A549 (cell line): Measurements from ENCODE around the gene ZBTB45. TPM values are rescaled to one million over a fixed set of nuclear protein-coding genes. Genes with fewer than 3 reads are reported as not detected.

ENCODE experiments used
- ATAC-seq, 2 experiments: fragments of 200-7000 bp in 1 of 2; fragments of >200 bp in 1 of 2; cut with Nextera tagmentation in 1 of 2; cut with Tn5 transposase in 1 of 2; 3 replicates each; pipeline versions ENCODE4 v1.8.0 to v1.9.1; 2018 to 2020; ENCODE audit warnings: mild to moderate bottlenecking in 1 of 2, moderate library complexity in 1 of 2
- CTCF ChIA-PET: fragments of 300-600 bp; sonication (Branson Sonifier 250); formaldehyde crosslinking; extraction: SDS; loops from one replicate; lab custom pipeline; 2021; ENCODE audit warnings: antibody characterized with exemption, inconsistent platforms; lab: Yijun Ruan, JAX
- POLR2A ChIA-PET: fragments of 350-600 bp; formaldehyde crosslinking; extraction: SDS; loops from one replicate; lab custom pipeline; 2021; ENCODE audit warnings: antibody characterized with exemption, inconsistent platforms; lab: Yijun Ruan, JAX
- DNase-seq, 2 experiments: peaks; one replicate each; pipeline versions ENCODE4 v3.0.0 to v3.0.0-alpha.2; 2011 to 2016; ENCODE audit warnings: low read depth in 1 of 2, low spot score in 1 of 2
- FAIRE-seq: peaks from 2 replicates; lab custom pipeline; 2011; peaks lifted over from hg19 to GRCh38; lab: Jason Lieb, UNC
- H3K27ac ChIP-seq, 2 experiments: fragments of >200 bp; sonication (Bioruptor Twin); formaldehyde crosslinking; 3 replicates each; pipeline ENCODE4 v1.5.1; 2016 to 2017
- H3K4me1 ChIP-seq: fragments of >200 bp; sonication (Bioruptor Twin); formaldehyde crosslinking; 3 replicates; pipeline ENCODE4 v1.6.1; 2016
- H3K4me2 ChIP-seq: fragments of >200 bp; sonication (Bioruptor Twin); formaldehyde crosslinking; 3 replicates; pipeline ENCODE4 v1.6.1; 2016
- H3K4me3 ChIP-seq: fragments of >200 bp; sonication (Bioruptor Twin); formaldehyde crosslinking; 3 replicates; pipeline ENCODE4 v1.5.1; 2016
- H3K9me3 ChIP-seq: fragments of >200 bp; sonication (Bioruptor Twin); formaldehyde crosslinking; 3 replicates; pipeline ENCODE4 v1.6.1; 2016
- CBX2 ChIP-seq: fragments of 200-600 bp; sonication (generic); IDR thresholded peaks from 2 replicates; pipeline ENCODE4 v1.6.1; 2016; ENCODE audit warnings: low read depth, mild to moderate bottlenecking, borderline replicate concordance
- CHD4 ChIP-seq: fragments of 200-600 bp; sonication (generic); IDR thresholded peaks from 2 replicates; pipeline ENCODE4 v1.6.1; 2016; ENCODE audit warnings: antibody characterized with exemption, mild to moderate bottlenecking, borderline replicate concordance
- CTCF ChIP-seq: fragments of >200 bp; sonication (Bioruptor Twin); formaldehyde crosslinking; IDR thresholded peaks from 3 replicates; pipeline ENCODE4 v1.5.1; 2016
- ELK1 ChIP-seq: fragments of 150-350 bp; IDR thresholded peaks from 2 replicates; pipeline ENCODE4 v1.6.1; 2014; ENCODE audit warnings: low read depth, mild to moderate bottlenecking, low read length
- FOXS1 ChIP-seq: fragments of 250-450 bp; sonication (Bioruptor Pico); IDR thresholded peaks from 2 replicates; pipeline ENCODE4 v1.5.0; 2020; ENCODE audit warnings: mild to moderate bottlenecking, moderate library complexity
- GATA3 ChIP-seq: IDR thresholded peaks from 2 replicates; pipeline ENCODE4 v1.6.1; 2012; ENCODE audit warnings: borderline replicate concordance
- HDAC2 ChIP-seq: fragments of 200-600 bp; sonication (generic); IDR thresholded peaks from 2 replicates; pipeline ENCODE4 v1.6.1; 2016
- HOXA7 ChIP-seq: fragments of 250-450 bp; sonication (Bioruptor Pico); IDR thresholded peaks from 2 replicates; pipeline ENCODE4 v1.5.0; 2020; ENCODE audit warnings: mild to moderate bottlenecking, moderate library complexity
- HOXB5 ChIP-seq: fragments of 250-450 bp; sonication (Bioruptor Pico); IDR thresholded peaks from 2 replicates; pipeline ENCODE4 v1.5.0; 2020; ENCODE audit warnings: mild to moderate bottlenecking, moderate library complexity
- KDM1A ChIP-seq: fragments of 200-600 bp; sonication (generic); IDR thresholded peaks from 2 replicates; pipeline ENCODE4 v1.6.1; 2016; ENCODE audit warnings: low read depth, mild to moderate bottlenecking
- MAFK ChIP-seq: fragments of 450-650 bp; IDR thresholded peaks from 2 replicates; pipeline ENCODE4 v1.6.1; 2014; ENCODE audit not compliant: partially characterized antibody
- PBX3 ChIP-seq: IDR thresholded peaks from 2 replicates; pipeline ENCODE4 v1.6.1; 2012
- POLR2A ChIP-seq: IDR thresholded peaks from 2 replicates; pipeline ENCODE4 v1.6.1; 2012; ENCODE audit warnings: mild to moderate bottlenecking, low read length
- POLR2AphosphoS2 ChIP-seq: conservative IDR thresholded peaks from 2 replicates; pipeline ENCODE4 v1.6.1; 2012; ENCODE audit warnings: low read length, improper control_type of control experiment, inconsistent platforms
- RAD21 ChIP-seq, 2 experiments: fragments of >200 bp in 1 of 2; sonication (Bioruptor Twin) in 1 of 2; formaldehyde crosslinking in 1 of 2; IDR thresholded peaks in 1 of 2; conservative IDR thresholded peaks in 1 of 2; 2 replicates in 1 of 2; 3 replicates in 1 of 2; pipeline ENCODE4 v1.6.1; 2012 to 2018; ENCODE audit warnings: inconsistent platforms in 1 of 2
- TP53 ChIP-seq: fragments of 250-450 bp; sonication (Bioruptor Pico); IDR thresholded peaks from 2 replicates; pipeline ENCODE4 v1.5.0; 2021; ENCODE audit warnings: mild to moderate bottlenecking, moderate library complexity
- ZC3H11A ChIP-seq: fragments of 450-650 bp; IDR thresholded peaks from 2 replicates; pipeline ENCODE4 v1.6.1; 2014; ENCODE audit warnings: antibody characterized with exemption, mild to moderate bottlenecking
- whole genome bisulfite sequencing: methylation state at CpG from one replicate; pipeline ENCODE4 v1.1.6; 2017; ENCODE audit errors: missing lambda C conversion rate; 5-methylcytosine and 5-hydroxymethylcytosine counted together
- polyA plus RNA-seq, 4 experiments: library from polyadenylated mRNA; depleted of rRNA in 3 of 4; stranded (reverse); fragments of >200 nt; fragmentation: RNase III in 1 of 4; extraction: RNeasy Plus Mini Kit Qiagen cat#74134 plus additional on column Dnase treatment in 1 of 4; gene quantifications; 2 replicates in 3 of 4; 3 replicates in 1 of 4; pipeline ENCODE4 v1.2.3, GENCODE V29; 2011 to 2017
- TF ChIP-seq, protein P1 (sequence below): fragments of 200-600 bp; sonication (generic); IDR thresholded peaks from 2 replicates; pipeline ENCODE4 v1.6.1; 2016; ENCODE audit warnings: antibody characterized with exemption, mild to moderate bottlenecking, moderate library complexity
- TF ChIP-seq, protein P2 (sequence below): IDR thresholded peaks from 2 replicates; pipeline ENCODE4 v1.6.1; 2012; ENCODE audit warnings: low read depth, borderline replicate concordance
- TF ChIP-seq, protein P3 (sequence below): IDR thresholded peaks from 2 replicates; pipeline ENCODE4 v1.6.1; 2012

The ZBTB45 gene
- polyA plus RNA-seq, 2 of the 4 experiments (the other 2 are of a cell fraction): 6.4 to 13.4 TPM

DNA sequence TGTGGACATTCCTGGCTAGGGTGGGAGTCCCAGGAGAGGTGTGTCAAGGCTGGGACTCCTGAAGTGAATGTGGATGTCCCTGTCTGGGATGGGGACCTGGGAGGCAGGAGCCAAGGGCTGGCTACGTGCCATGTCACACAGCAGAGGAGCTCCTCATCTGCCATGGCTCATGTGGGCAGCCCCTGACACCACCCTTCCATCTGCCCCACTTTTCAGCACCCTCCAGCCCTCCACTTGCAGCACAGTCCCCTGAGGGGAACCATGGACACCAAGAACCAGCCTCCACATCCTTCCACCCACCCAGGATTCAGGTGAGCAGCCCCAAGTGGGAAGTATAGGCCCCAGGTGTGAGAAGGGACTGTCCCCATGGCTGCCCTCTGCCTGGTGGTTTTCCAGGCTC, 41.7 kb downstream of the ZBTB45 start:
- DNase-seq (no peak), FAIRE-seq (no peak), ATAC-seq (no peak)
- POLR2A ChIA-PET: no interaction called here
- H3K27ac ChIP-seq: no peak overlapping the region
- H3K4me3 ChIP-seq: no peak overlapping the region
- TF ChIP-seq, protein P1, sequence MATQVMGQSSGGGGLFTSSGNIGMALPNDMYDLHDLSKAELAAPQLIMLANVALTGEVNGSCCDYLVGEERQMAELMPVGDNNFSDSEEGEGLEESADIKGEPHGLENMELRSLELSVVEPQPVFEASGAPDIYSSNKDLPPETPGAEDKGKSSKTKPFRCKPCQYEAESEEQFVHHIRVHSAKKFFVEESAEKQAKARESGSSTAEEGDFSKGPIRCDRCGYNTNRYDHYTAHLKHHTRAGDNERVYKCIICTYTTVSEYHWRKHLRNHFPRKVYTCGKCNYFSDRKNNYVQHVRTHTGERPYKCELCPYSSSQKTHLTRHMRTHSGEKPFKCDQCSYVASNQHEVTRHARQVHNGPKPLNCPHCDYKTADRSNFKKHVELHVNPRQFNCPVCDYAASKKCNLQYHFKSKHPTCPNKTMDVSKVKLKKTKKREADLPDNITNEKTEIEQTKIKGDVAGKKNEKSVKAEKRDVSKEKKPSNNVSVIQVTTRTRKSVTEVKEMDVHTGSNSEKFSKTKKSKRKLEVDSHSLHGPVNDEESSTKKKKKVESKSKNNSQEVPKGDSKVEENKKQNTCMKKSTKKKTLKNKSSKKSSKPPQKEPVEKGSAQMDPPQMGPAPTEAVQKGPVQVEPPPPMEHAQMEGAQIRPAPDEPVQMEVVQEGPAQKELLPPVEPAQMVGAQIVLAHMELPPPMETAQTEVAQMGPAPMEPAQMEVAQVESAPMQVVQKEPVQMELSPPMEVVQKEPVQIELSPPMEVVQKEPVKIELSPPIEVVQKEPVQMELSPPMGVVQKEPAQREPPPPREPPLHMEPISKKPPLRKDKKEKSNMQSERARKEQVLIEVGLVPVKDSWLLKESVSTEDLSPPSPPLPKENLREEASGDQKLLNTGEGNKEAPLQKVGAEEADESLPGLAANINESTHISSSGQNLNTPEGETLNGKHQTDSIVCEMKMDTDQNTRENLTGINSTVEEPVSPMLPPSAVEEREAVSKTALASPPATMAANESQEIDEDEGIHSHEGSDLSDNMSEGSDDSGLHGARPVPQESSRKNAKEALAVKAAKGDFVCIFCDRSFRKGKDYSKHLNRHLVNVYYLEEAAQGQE: no peak
- TF ChIP-seq, protein P2, sequence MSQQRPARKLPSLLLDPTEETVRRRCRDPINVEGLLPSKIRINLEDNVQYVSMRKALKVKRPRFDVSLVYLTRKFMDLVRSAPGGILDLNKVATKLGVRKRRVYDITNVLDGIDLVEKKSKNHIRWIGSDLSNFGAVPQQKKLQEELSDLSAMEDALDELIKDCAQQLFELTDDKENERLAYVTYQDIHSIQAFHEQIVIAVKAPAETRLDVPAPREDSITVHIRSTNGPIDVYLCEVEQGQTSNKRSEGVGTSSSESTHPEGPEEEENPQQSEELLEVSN: no peak
- TF ChIP-seq HOXA7 (CRISPR knock-in tag): no peak
- no peak for TF ChIP-seq CTCF
- no peak for TF ChIP-seq POLR2A
- no peak for TF ChIP-seq FOXS1 (CRISPR knock-in tag)
- no peak for TF ChIP-seq ELK1
- no peak for TF ChIP-seq POLR2AphosphoS2
- TF ChIP-seq KDM1A: no peak
- no peak for TF ChIP-seq GATA3
- TF ChIP-seq HOXB5 (CRISPR knock-in tag): no peak
- no peak for TF ChIP-seq ZC3H11A
- no peak for TF ChIP-seq CBX2
- no peak for TF ChIP-seq PBX3
- no peak for TF ChIP-seq MAFK
- TF ChIP-seq, protein P3, sequence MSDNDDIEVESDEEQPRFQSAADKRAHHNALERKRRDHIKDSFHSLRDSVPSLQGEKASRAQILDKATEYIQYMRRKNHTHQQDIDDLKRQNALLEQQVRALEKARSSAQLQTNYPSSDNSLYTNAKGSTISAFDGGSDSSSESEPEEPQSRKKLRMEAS: no peak
- no peak for TF ChIP-seq RAD21 (conservative IDR thresholded peaks at IDR 0.05 in 1 of 2, IDR thresholded peaks at IDR 0.05 in 1 of 2)
- TF ChIP-seq TP53 (CRISPR knock-in tag): no peak
- TF ChIP-seq HDAC2: no peak
- TF ChIP-seq CHD4: no peak
- no peaks in the 10 kb centered on the region for H3K9me3 ChIP-seq
- peaks cover 14% of the 10 kb centered on the region; the same call in 2 of the 3 replicates for H3K4me1 ChIP-seq
- 100% methylated on average over 1 of the region's 1 CpG for WGBS
- H3K4me2 ChIP-seq: no peak overlapping the region
- CTCF ChIA-PET: interaction anchor here (0.9 to 5.2 kb wide), 3 partner anchors 17 to 41 kb away, joined by 3 to 39 read pairs (median 3); partner anchors contain the start of gene ZBTB45
